ENCODE data around the gene WNT10A. TPM values are rescaled to one million over a fixed set of nuclear protein-coding genes. Genes with fewer than 3 reads are reported as not detected.
A peak's percentile ranks its signal among the peaks of the same experiment; 100 is the strongest.

WNT10A gene
- total and polyA plus RNA-seq, 2 experiments from 2014 or later = 1.9 TPM

DNA sequence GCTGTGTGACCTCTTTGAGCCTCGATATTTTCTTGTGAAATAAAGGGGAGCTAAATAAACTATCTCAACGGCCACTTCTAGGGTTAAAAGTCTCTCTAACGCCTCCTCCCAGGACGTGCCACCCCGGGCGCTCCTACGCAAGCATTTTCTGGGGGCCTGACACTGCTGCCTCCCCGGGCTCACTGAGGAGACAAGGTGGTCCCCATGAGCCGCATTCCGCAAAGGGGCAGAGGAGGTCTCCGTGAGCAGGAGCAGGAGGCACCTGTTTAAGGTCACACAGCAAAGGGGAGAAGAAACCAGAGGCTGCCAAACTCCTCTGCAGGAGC, 913 bp upstream of the WNT10A start:
- Histone ChIP-seq H4K20me1 (ENCODE audit: insufficient read depth, poor library complexity, severe bottlenecking) (no peaks in the 10 kb centered on the region), H3K27ac (no peak overlapping the region), H3K36me3 (replicated peaks; ENCODE audit: insufficient read depth, low read depth) (no peaks in the 10 kb centered on the region), H3K4me1 (ENCODE audit: insufficient read depth) (peaks cover 13% of the 10 kb centered on the region), H3K4me3 (no peak overlapping the region), H3K9me3 (ENCODE audit: low read depth) (no peaks in the 10 kb centered on the region), H2AFZ (no peak overlapping the region), H3K4me2 (peak overlapping the region; percentile 87), H3K9me2 (replicated peaks; ENCODE audit: insufficient read depth) (no peaks in the 10 kb centered on the region), H3K79me2 (no peaks in the 10 kb centered on the region), H3K27me3 (peaks cover 87% of the 10 kb centered on the region)
- no peak for DNase-seq (ENCODE audit: low spot score)
- no peak for TF ChIP-seq EZH2phosphoT487 (IDR thresholded peaks at IDR 0.05; ENCODE audit: low read depth, severe bottlenecking, unreplicated experiment)
- TF ChIP-seq CTCF (IDR thresholded peaks at IDR 0.05; ENCODE audit: poor library complexity) = no peak
- no peak for TF ChIP-seq EZH2 (IDR thresholded peaks at IDR 0.05; ENCODE audit: borderline replicate concordance)
- 14% methylated on average over 11 of the region's 11 CpGs for WGBS (ENCODE audit: low lambda C conversion rate, missing lambda C conversion rate)

DNA sequence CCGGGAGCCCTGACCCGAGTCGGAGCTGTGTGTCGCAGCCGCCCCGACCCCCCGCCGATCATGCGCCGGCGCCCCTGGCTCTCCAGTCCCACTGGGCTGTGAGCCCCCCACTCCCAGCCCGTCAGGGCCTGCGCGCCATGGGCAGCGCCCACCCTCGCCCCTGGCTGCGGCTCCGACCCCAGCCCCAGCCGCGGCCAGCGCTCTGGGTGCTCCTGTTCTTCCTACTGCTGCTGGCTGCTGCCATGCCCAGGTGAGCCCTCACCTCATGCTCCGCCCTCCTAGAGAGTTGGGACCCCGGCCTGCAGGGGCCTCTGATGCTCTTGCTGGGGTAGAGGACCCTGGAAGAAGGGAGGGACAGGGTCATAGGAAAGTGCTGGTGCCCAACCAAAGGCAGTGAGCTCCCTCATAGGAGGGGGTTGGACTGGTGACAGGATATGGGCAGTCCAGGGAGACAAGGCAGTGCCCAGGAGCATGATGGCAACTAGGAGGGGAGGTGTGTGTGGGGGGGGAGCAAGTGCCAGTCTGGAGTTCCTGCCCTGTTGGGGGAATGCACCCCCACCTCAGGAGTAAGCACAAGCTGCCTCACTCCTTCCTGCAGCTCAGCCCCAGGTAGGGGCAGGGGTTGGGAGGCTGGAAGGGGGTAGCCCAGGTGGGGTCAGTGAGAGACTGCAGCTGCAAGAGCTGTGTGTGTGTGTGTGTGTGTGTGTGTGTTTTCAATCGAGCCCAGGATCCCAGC, 375 bp downstream of the WNT10A start:
- peaks cover 81% of the 10 kb centered on the region for H3K27me3 ChIP-seq
- DNase-seq (ENCODE audit: low spot score) = no peak
- H3K9me2 ChIP-seq (replicated peaks; ENCODE audit: insufficient read depth) = no peaks in the 10 kb centered on the region
- peaks cover 13% of the 10 kb centered on the region for H3K4me1 ChIP-seq (ENCODE audit: insufficient read depth)
- H3K27ac ChIP-seq = no peak overlapping the region
- no peaks in the 10 kb centered on the region for H3K36me3 ChIP-seq (replicated peaks; ENCODE audit: insufficient read depth, low read depth)
- 28% methylated on average over 12 of the region's 24 CpGs for WGBS (ENCODE audit: low lambda C conversion rate, missing lambda C conversion rate)
- no peak overlapping the region for H3K4me3 ChIP-seq
- TF ChIP-seq EZH2 (IDR thresholded peaks at IDR 0.05; ENCODE audit: borderline replicate concordance) (no peak), EZH2phosphoT487 (IDR thresholded peaks at IDR 0.05; ENCODE audit: low read depth, severe bottlenecking, unreplicated experiment) (no peak), CTCF (IDR thresholded peaks at IDR 0.05; ENCODE audit: poor library complexity) (no peak)
- H3K4me2 ChIP-seq = peak overlapping the region; percentile 87
- H4K20me1 ChIP-seq (ENCODE audit: insufficient read depth, poor library complexity, severe bottlenecking) = no peaks in the 10 kb centered on the region
- H3K9me3 ChIP-seq (ENCODE audit: low read depth) = no peaks in the 10 kb centered on the region
- no peaks in the 10 kb centered on the region for H3K79me2 ChIP-seq
- no peak overlapping the region for H2AFZ ChIP-seq

GRCh38 chr2:218881744-218882460, 1.2 kb downstream of the WNT10A start:
- Histone ChIP-seq H3K79me2 (no peaks in the 10 kb centered on the region), H3K27ac (no peak overlapping the region), H3K9me3 (ENCODE audit: low read depth) (no peaks in the 10 kb centered on the region), H3K9me2 (replicated peaks; ENCODE audit: insufficient read depth) (no peaks in the 10 kb centered on the region), H3K36me3 (replicated peaks; ENCODE audit: insufficient read depth, low read depth) (no peaks in the 10 kb centered on the region), H3K27me3 (peaks cover 79% of the 10 kb centered on the region), H3K4me3 (no peak overlapping the region), H2AFZ (no peak overlapping the region), H3K4me1 (ENCODE audit: insufficient read depth) (peaks cover 17% of the 10 kb centered on the region), H4K20me1 (ENCODE audit: insufficient read depth, poor library complexity, severe bottlenecking) (no peaks in the 10 kb centered on the region), H3K4me2 (no peak overlapping the region)
- TF ChIP-seq CTCF (IDR thresholded peaks at IDR 0.05; ENCODE audit: poor library complexity) = no peak
- TF ChIP-seq EZH2phosphoT487 (IDR thresholded peaks at IDR 0.05; ENCODE audit: low read depth, severe bottlenecking, unreplicated experiment) = no peak
- no peak for TF ChIP-seq EZH2 (IDR thresholded peaks at IDR 0.05; ENCODE audit: borderline replicate concordance)
- no peak for DNase-seq (ENCODE audit: low spot score)
- WGBS (ENCODE audit: low lambda C conversion rate, missing lambda C conversion rate) = 79% methylated on average over 13 of the region's 13 CpGs

All from hepatocyte (in vitro differentiated cells).